Measurements from ENCODE around the gene PDCD11. TPM values are rescaled to one million over a fixed set of nuclear protein-coding genes. Genes with fewer than 3 reads are reported as not detected.

The PDCD11 gene
- total and polyA plus RNA-seq, 2 of the 8 experiments (the other 6 are each of a cell fraction or from before 2014, with no cell fraction given): 18.1 to 79.1 TPM

GRCh38 chr10:103394180-103394579, 2.2 kb upstream of the PDCD11 start:
- POLR2A ChIA-PET (ENCODE audit: partially characterized antibody): no interaction called here
- no peak overlapping the region for H2AFZ ChIP-seq (ENCODE audit: low read length)
- H3K79me2 ChIP-seq (ENCODE audit: control insufficient read depth in 1 of 2, insufficient read depth in 2 of 2, low read length in 2 of 2): peaks cover 14 to 52% of the 10 kb centered on the region in 2 experiments
- TF ChIP-seq BACH1 (IDR thresholded peaks at IDR 0.05; ENCODE audit: low read length): no peak
- TF ChIP-seq PHF8 (conservative IDR thresholded peaks at IDR 0.05; ENCODE audit: low read depth, low read length): no peak
- no peak for TF ChIP-seq TAF7 (optimal IDR thresholded peaks at IDR 0.05; ENCODE audit: borderline replicate concordance, low read depth, low read length)
- no peak for TF ChIP-seq NANOG (IDR thresholded peaks at IDR 0.05; ENCODE audit: insufficient read depth, low read depth, low read length, poor library complexity, severe bottlenecking)
- no peak for TF ChIP-seq JUN (IDR thresholded peaks at IDR 0.05; ENCODE audit: low read depth, low read length)
- no peak for TF ChIP-seq CBX5 (IDR thresholded peaks at IDR 0.05; ENCODE audit: low read depth, low read length)
- TF ChIP-seq, protein P1, sequence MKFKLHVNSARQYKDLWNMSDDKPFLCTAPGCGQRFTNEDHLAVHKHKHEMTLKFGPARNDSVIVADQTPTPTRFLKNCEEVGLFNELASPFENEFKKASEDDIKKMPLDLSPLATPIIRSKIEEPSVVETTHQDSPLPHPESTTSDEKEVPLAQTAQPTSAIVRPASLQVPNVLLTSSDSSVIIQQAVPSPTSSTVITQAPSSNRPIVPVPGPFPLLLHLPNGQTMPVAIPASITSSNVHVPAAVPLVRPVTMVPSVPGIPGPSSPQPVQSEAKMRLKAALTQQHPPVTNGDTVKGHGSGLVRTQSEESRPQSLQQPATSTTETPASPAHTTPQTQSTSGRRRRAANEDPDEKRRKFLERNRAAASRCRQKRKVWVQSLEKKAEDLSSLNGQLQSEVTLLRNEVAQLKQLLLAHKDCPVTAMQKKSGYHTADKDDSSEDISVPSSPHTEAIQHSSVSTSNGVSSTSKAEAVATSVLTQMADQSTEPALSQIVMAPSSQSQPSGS (IDR thresholded peaks at IDR 0.05; ENCODE audit: low read length): no peak
- TF ChIP-seq, protein P2, sequence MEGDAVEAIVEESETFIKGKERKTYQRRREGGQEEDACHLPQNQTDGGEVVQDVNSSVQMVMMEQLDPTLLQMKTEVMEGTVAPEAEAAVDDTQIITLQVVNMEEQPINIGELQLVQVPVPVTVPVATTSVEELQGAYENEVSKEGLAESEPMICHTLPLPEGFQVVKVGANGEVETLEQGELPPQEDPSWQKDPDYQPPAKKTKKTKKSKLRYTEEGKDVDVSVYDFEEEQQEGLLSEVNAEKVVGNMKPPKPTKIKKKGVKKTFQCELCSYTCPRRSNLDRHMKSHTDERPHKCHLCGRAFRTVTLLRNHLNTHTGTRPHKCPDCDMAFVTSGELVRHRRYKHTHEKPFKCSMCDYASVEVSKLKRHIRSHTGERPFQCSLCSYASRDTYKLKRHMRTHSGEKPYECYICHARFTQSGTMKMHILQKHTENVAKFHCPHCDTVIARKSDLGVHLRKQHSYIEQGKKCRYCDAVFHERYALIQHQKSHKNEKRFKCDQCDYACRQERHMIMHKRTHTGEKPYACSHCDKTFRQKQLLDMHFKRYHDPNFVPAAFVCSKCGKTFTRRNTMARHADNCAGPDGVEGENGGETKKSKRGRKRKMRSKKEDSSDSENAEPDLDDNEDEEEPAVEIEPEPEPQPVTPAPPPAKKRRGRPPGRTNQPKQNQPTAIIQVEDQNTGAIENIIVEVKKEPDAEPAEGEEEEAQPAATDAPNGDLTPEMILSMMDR (IDR thresholded peaks at IDR 0.05; ENCODE audit: control extremely low read depth in 1 of 3, insufficient read depth in 1 of 3, low read depth in 1 of 3, low read length in 3 of 3): no peak
- TF ChIP-seq ATF3 (IDR thresholded peaks at IDR 0.05; ENCODE audit: insufficient read depth, low read depth, low read length): no peak

More at GRCh38 chr10:103394180-103394579, 2.2 kb upstream of the PDCD11 start:
- Histone ChIP-seq H3K36me3 (ENCODE audit: control insufficient read depth in 2 of 4, insufficient read depth in 4 of 4, low read length in 3 of 4) (peaks cover 4 to 44% (median 20%) of the 10 kb centered on the region in 4 experiments; a peak in 7 of 8 replicates), H3K23ac (ENCODE audit: insufficient read length) (no peak overlapping the region), H4K20me1 (replicated peaks in 1 of 2; ENCODE audit: control insufficient read depth in 1 of 2, insufficient read depth in 2 of 2, low read length in 2 of 2) (peaks cover 0 to 2% of the 10 kb centered on the region in 2 experiments), H3K9me3 (ENCODE audit: insufficient read depth in 2 of 2, low read depth in 1 of 2, low read length in 1 of 2) (no peaks in the 10 kb centered on the region), H3K56ac (replicated peaks; ENCODE audit: insufficient read length, low read depth, low read length) (no peak overlapping the region), H3K18ac (ENCODE audit: extremely low read depth, low read length) (no peak overlapping the region), H3K27ac (ENCODE audit: low read depth, low read length) (no peak overlapping the region), H3K4me2 (ENCODE audit: insufficient read depth in 1 of 2, low read depth in 2 of 2, low read length in 2 of 2) (no peak overlapping the region; a peak in 2 of 4 replicates), H3K14ac (ENCODE audit: insufficient read length) (no peak overlapping the region), H4K91ac (replicated peaks; ENCODE audit: insufficient read length, low read length) (no peak overlapping the region), H3K4me1 (replicated peaks in 1 of 4; ENCODE audit: control insufficient read depth in 3 of 4, insufficient read depth in 4 of 4, low read length in 3 of 4) (peaks cover 0 to 10% (median 2%) of the 10 kb centered on the region in 4 experiments; a peak in 6 of 7 replicates), H3K27me3 (replicated peaks in 1 of 4; ENCODE audit: control insufficient read depth in 3 of 4, extremely low read depth in 1 of 4, insufficient read depth in 3 of 4, low read length in 3 of 4) (no peaks in the 10 kb centered on the region), H3K4me3 (ENCODE audit: extremely low read depth in 1 of 4, insufficient read depth in 2 of 4, low read depth in 3 of 4, low read length in 4 of 4) (no peak overlapping the region), H2BK20ac (ENCODE audit: low read length) (no peak overlapping the region), H4K5ac (ENCODE audit: insufficient read length, low read depth, low read length) (no peak overlapping the region), H2BK15ac (ENCODE audit: low read length) (no peak overlapping the region), H4K8ac (ENCODE audit: extremely low read depth, insufficient read depth, low read length) (no peak overlapping the region), H2AK5ac (ENCODE audit: low read depth, low read length) (no peak overlapping the region), H2BK120ac (replicated peaks; ENCODE audit: low read depth, low read length) (no peak overlapping the region), H3K4ac (replicated peaks; ENCODE audit: insufficient read length, low read depth, low read length) (no peak overlapping the region), H2BK5ac (ENCODE audit: low read depth, low read length) (no peak overlapping the region), H2BK12ac (ENCODE audit: low read depth, low read length) (no peak overlapping the region), H3K23me2 (ENCODE audit: low read depth, low read length) (peaks cover 13% of the 10 kb centered on the region), H3K9ac (replicated peaks in 1 of 4; ENCODE audit: extremely low read depth in 1 of 4, low read depth in 3 of 4, low read length in 3 of 4) (no peak overlapping the region), H3K79me1 (ENCODE audit: low read depth, low read length) (peaks cover 12% of the 10 kb centered on the region)
- FAIRE-seq (no peak), DNase-seq (ENCODE audit: low read depth in 1 of 2, low spot score in 2 of 2) (no peak)
- 95% methylated on average over 14 of the region's 14 CpGs; no CpG with 5 or more reads in 1 of the 2 experiments for WGBS, 2 experiments (ENCODE audit: extremely low coverage in 1 of 2, insufficient coverage in 1 of 2, insufficient read length in 1 of 2, insufficient replicate concordance in 2 of 2, low coverage in 1 of 2, low lambda C conversion rate in 2 of 2, missing lambda C conversion rate in 1 of 2)
- CTCF ChIA-PET (ENCODE audit: partially characterized antibody): no interaction called here
